HFFc6 (cell line): ENCODE results near the gene TXNRD2. TPM values are rescaled to one million over a fixed set of nuclear protein-coding genes. Genes with fewer than 3 reads are reported as not detected.

Experiments used
- DNase-seq: peaks from one replicate; pipeline ENCODE4 v3.0.0-alpha.2; 2018
- H3K27ac Mint-ChIP-seq: 2 replicates; pipeline ENCODE4 v1.8.0; 2020; ENCODE audit warnings: mild to moderate bottlenecking, mixed read lengths
- H3K27me3 Mint-ChIP-seq: 2 replicates; pipeline ENCODE4 v1.8.0; 2021; ENCODE audit warnings: mild to moderate bottlenecking, moderate library complexity, mixed read lengths; ENCODE audit not compliant: insufficient read depth
- H3K36me3 Mint-ChIP-seq: 2 replicates; pipeline ENCODE4 v1.8.0; 2021; ENCODE audit warnings: low read depth, mixed read lengths
- H3K4me1 Mint-ChIP-seq: 2 replicates; pipeline ENCODE4 v1.8.0; 2020; ENCODE audit warnings: low read depth, mixed read lengths
- H3K4me3 Mint-ChIP-seq: 2 replicates; pipeline ENCODE4 v1.8.0; 2020; ENCODE audit warnings: mild to moderate bottlenecking, moderate library complexity, mixed read lengths
- H3K9me3 Mint-ChIP-seq: 2 replicates; pipeline ENCODE4 v1.8.0; 2020; ENCODE audit warnings: mild to moderate bottlenecking, mixed read lengths
- total RNA-seq, 6 experiments: library from RNA; stranded (reverse); fragmentation: NEBNext Ultra II Directional; extraction: Animal tissue kit (Norgen Biotek cat#: 25700); gene quantifications; 2 replicates in 1 of 6; 3 replicates in 5 of 6; pipeline ENCODE4 v1.2.3, GENCODE V29; 2021
- TF ChIP-seq, protein P1 (sequence below): fragments of 200-600 bp; sonication (generic); IDR thresholded peaks from 2 replicates; pipeline ENCODE4 v1.5.0; 2021; ENCODE audit warnings: antibody characterized with exemption, mild to moderate bottlenecking

The TXNRD2 gene
- total RNA-seq, 6 experiments from 2014 or later: 24.8 to 30.6 (median 28.3) TPM

DNA sequence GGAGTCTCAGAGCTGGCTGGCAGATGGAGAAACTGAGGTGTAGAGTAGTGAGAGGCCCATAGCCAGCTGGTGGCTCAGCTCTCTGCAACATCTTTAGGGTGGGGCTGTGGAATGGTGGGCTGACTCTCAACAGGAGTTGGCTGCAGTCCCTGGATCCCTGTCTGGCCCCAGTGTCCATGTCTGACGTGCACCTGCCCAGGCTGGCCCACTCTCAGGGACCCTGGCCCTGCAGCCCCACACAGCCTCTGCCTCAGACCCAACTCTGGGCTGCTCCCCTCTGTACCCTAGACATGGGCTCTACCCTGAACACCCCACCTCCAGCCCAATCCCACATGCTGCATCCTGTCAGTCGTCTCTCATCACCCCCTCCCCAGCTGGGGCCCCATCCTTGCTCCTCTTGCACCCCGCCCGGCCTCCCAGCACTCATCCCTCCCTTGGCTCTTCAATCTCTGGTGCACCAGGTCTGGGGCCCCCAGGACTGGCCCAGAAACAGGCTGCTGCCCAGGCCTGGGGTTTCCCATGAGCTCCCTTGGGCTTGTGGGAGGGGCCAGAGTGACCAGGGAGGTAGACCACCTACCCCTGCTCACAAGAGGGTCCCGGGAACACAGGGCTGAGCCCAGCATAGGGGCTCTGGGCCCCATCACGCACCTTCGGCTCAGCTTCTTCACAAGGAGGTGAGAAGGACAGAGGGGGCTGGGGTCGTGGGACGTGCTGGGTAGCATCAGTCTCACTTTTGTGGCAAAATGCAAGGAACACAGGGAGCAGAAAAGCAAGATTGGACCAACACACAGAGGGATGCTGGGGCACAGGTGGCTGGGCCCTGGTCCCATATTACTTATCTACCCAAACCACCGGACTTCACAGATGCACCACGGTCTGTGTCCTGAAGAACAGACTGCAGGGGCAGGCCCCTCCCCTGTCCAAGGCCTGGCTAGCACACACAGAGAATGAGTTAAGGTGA is 43.5 kb upstream of the TXNRD2 start:
- Mint-ChIP-seq H3K27ac (no peak overlapping the region), H3K36me3 (no peaks in the 10 kb centered on the region), H3K27me3 (peaks cover 6% of the 10 kb centered on the region; the same call in 1 of the 2 replicates), H3K9me3 (no peaks in the 10 kb centered on the region), H3K4me1 (peaks cover 16% of the 10 kb centered on the region), H3K4me3 (no peak overlapping the region)
- DNase-seq: no peak
- TF ChIP-seq, protein P1, sequence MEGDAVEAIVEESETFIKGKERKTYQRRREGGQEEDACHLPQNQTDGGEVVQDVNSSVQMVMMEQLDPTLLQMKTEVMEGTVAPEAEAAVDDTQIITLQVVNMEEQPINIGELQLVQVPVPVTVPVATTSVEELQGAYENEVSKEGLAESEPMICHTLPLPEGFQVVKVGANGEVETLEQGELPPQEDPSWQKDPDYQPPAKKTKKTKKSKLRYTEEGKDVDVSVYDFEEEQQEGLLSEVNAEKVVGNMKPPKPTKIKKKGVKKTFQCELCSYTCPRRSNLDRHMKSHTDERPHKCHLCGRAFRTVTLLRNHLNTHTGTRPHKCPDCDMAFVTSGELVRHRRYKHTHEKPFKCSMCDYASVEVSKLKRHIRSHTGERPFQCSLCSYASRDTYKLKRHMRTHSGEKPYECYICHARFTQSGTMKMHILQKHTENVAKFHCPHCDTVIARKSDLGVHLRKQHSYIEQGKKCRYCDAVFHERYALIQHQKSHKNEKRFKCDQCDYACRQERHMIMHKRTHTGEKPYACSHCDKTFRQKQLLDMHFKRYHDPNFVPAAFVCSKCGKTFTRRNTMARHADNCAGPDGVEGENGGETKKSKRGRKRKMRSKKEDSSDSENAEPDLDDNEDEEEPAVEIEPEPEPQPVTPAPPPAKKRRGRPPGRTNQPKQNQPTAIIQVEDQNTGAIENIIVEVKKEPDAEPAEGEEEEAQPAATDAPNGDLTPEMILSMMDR: no peak

DNA sequence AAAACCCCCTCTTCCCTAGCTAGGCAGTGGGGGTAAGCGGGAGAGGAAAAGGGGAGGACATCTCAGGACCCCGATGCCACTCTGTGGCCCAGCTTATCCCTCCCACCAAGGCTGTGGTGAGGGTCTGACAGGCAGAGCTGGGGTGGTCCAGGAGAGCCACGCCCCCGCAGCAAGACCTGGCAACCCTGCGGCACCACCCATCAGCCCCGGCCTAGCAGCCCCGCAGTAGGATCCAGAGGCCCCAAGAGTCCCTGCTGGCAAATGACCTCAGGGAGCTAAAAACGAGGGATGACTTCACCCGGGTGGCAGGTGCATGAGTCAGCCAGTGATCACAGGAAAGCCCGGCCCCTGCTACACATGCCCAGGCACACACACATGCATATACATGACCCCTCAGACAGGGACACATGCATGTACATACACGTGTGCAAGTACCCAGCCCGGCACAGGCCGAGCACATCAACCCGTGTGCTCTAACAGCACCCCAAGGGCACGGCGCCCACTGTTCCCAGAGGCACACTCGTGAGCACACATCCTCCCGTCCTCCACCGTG is 42.7 kb upstream of the TXNRD2 start:
- peak; percentile 73 for DNase-seq
- H3K27me3 Mint-ChIP-seq: peaks cover 4% of the 10 kb centered on the region; the same call in 1 of the 2 replicates
- no peaks in the 10 kb centered on the region for H3K9me3 Mint-ChIP-seq
- H3K4me3 Mint-ChIP-seq: no peak overlapping the region
- H3K36me3 Mint-ChIP-seq: no peaks in the 10 kb centered on the region
- TF ChIP-seq, protein P1: no peak
- peaks cover 16% of the 10 kb centered on the region for H3K4me1 Mint-ChIP-seq
- peak overlapping the region; percentile 38; the same call in 1 of the 2 replicates for H3K27ac Mint-ChIP-seq

DNA sequence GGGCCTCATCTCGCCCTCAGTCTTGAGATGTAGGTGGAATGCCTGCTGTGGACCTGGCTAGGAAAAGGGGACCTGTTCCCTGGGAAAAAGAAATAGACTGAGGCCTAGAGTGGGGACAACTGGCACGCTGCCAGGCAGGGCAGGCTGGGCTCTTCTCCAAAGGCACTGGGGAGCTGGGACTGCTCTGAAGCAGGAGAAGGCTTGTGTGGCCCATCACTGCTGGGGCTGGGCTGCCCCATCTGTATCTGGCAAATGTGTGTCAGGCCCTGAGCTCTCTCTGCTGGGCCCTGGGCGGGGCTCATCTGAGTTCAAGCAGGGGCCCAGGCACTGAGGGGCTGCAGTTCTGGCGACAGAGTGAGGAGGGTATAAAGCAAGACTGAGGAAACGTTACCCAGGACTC is 42.1 kb upstream of the TXNRD2 start:
- peaks cover 4% of the 10 kb centered on the region; the same call in 1 of the 2 replicates for H3K27me3 Mint-ChIP-seq
- TF ChIP-seq, protein P1: no peak
- peak overlapping the region; percentile 38; the same call in 1 of the 2 replicates for H3K27ac Mint-ChIP-seq

GRCh38 chr22:19982991-19983578 is 41.5 kb upstream of the TXNRD2 start:
- no peaks in the 10 kb centered on the region for H3K9me3 Mint-ChIP-seq
- peaks cover 4% of the 10 kb centered on the region; the same call in 1 of the 2 replicates for H3K27me3 Mint-ChIP-seq
- peaks cover 16% of the 10 kb centered on the region for H3K4me1 Mint-ChIP-seq
- TF ChIP-seq, protein P1: no peak
- no peak overlapping the region for H3K4me3 Mint-ChIP-seq
- no peak overlapping the region; the same call in 1 of the 2 replicates for H3K27ac Mint-ChIP-seq
- H3K36me3 Mint-ChIP-seq: no peaks in the 10 kb centered on the region
- no peak for DNase-seq

More for the DNA sequence above, 42.1 kb upstream of the TXNRD2 start:
- no peak for DNase-seq
- H3K9me3 Mint-ChIP-seq: no peaks in the 10 kb centered on the region
- H3K4me1 Mint-ChIP-seq: peaks cover 16% of the 10 kb centered on the region
- H3K4me3 Mint-ChIP-seq: no peak overlapping the region
- no peaks in the 10 kb centered on the region for H3K36me3 Mint-ChIP-seq
